Lung (tissue), 12 donors: ENCODE results near the gene ACAT2. TPM values are rescaled to one million over a fixed set of nuclear protein-coding genes. Genes with fewer than 3 reads are reported as not detected.
A peak's percentile ranks its signal among the peaks of the same experiment; 100 is the strongest.

ENCODE experiments used
- ATAC-seq: fragments of 200-7000 bp; cut with Tn5 transposase; one replicate; pipeline ENCODE4 v1.9.1; 2020; ENCODE audit warnings: moderate number of reproducible peaks; ENCODE audit not compliant: insufficient read depth, low FRiP score
- DNase-seq, 3 donors: peaks; one replicate each; pipeline ENCODE4 v3.0.0-alpha.2; 2013 to 2017
- H3K27ac ChIP-seq, 2 donors: one replicate each; pipeline ENCODE4 v1.5.1; 2013; ENCODE audit warnings: mild to moderate bottlenecking in 2 of 2, moderate library complexity in 2 of 2, control low read depth in 1 of 2, inconsistent platforms in 1 of 2, low read depth in 1 of 2, low read length in 1 of 2
- H3K27me3 ChIP-seq, 3 donors: one replicate each; pipeline ENCODE4 v1.5.1; 2013; ENCODE audit warnings: low read length in 2 of 3; ENCODE audit not compliant: control insufficient read depth in 3 of 3, insufficient read depth in 3 of 3
- H3K36me3 ChIP-seq, 4 donors: one replicate each; pipeline ENCODE4 v1.5.1; 2013; ENCODE audit warnings: low read length in 4 of 4, mild to moderate bottlenecking in 1 of 4, moderate library complexity in 1 of 4; ENCODE audit not compliant: control insufficient read depth in 4 of 4, insufficient read depth in 4 of 4
- H3K4me1 ChIP-seq, 5 donors: one replicate each; pipeline ENCODE4 v1.5.1; 2013; ENCODE audit warnings: low read length in 5 of 5, mild to moderate bottlenecking in 2 of 5, moderate library complexity in 1 of 5; ENCODE audit not compliant: control insufficient read depth in 5 of 5, insufficient read depth in 5 of 5
- H3K4me3 ChIP-seq: one replicate; pipeline ENCODE4 v1.5.1; 2013; ENCODE audit warnings: mild to moderate bottlenecking, control low read depth, moderate library complexity
- H3K9ac ChIP-seq, 2 donors: one replicate each; pipeline ENCODE4 v1.5.1; 2013; ENCODE audit warnings: low read length in 2 of 2, control low read depth in 1 of 2; ENCODE audit not compliant: insufficient read depth in 1 of 2
- H3K9me3 ChIP-seq, 4 donors: one replicate each; pipeline ENCODE4 v1.5.1; 2013; ENCODE audit warnings: low read length in 3 of 4, mild to moderate bottlenecking in 1 of 4, moderate library complexity in 1 of 4; ENCODE audit not compliant: control insufficient read depth in 4 of 4, insufficient read depth in 3 of 4
- CTCF ChIP-seq: IDR thresholded peaks from 2 replicates; pipeline ENCODE4 v1.5.1; 2012; ENCODE audit warnings: mild to moderate bottlenecking; ENCODE audit errors: control extremely low read depth, extremely low read depth
- WGBS, 2 donors: extraction: QIAGEN DNeasy Blood & Tissue Kit; methylation state at CpG; one replicate each; pipeline ENCODE4 v1.1.7; 2013; 5-methylcytosine and 5-hydroxymethylcytosine counted together
- polyA plus RNA-seq, 2 donors: library from polyadenylated mRNA; stranded (reverse); fragments of 200-250 nt; gene quantifications; one replicate each; pipeline ENCODE4 v1.2.1, GENCODE V29; 2013
- total RNA-seq, 2 donors: library from RNA; depleted of rRNA in 1 of 2; stranded (reverse); fragments of >200 nt in 1 of 2; gene quantifications; one replicate each; pipeline ENCODE4 v1.2.1, GENCODE V29; 2014 to 2021
- donor health status: control.
- donor health status: control.
- donor health status: Bipolar disorder and iron deficiency.
- donor health status: healthy.
- donor health status: DM: yes; HTN: yes; CAD: no.

The ACAT2 gene
- total and polyA plus RNA-seq, 4 donors: 20.8 to 84.4 (median 67.6) TPM

DNA sequence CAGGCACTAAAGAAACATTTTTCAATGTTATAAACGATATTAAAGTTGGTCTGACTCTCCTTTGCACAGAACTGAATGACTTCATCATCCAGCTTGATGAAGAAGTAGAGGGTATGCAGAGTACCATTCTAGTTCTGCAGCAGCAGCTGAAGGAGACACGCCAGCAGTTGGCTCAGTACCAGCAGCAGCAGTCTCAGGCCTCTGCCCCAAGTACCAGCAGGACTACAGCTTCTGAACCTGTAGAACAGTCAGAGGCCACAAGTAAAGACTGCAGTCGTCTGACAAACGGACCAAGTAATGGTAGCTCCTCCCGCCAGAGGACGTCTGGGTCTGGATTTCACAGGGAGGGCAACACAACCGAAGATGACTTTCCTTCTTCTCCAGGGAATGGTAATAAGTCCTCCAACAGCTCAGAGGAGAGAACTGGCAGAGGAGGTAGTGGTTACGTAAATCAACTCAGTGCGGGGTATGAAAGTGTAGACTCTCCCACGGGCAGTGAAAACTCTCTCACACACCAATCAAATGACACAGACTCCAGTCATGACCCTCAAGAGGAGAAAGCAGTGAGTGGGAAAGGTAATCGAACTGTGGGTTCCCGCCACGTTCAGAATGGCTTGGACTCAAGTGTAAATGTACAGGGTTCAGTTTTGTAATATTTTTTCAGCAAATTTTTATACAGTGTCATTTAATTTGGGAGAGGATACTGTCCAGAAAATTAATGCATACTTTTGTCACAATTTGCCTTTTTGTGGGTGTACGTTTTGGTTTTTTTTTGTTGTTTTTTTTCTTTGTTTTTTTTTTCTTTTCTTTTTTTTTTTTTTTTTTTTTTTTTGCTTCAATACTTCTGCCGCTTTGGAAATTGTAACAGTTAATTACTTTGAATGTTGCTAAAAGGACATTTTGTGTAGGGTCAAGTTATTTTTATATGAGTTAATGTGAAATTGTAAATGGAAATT lies 6.6 kb upstream of the ACAT2 start:
- no peaks in the 10 kb centered on the region for H3K27me3 ChIP-seq
- H3K9ac ChIP-seq: no peak overlapping the region
- no peak for TF ChIP-seq CTCF
- H3K4me3 ChIP-seq: no peak overlapping the region
- WGBS, 2 donors: 81 to 85% methylated on average over 15 of the region's 15 CpGs
- DNase-seq: peak in 1 of 3 donors; percentile 13
- no peaks in the 10 kb centered on the region for H3K9me3 ChIP-seq
- no peak overlapping the region for H3K27ac ChIP-seq
- H3K36me3 ChIP-seq: peaks cover 23 to 48% (median 31%) of the 10 kb centered on the region in 4 donors
- ATAC-seq: no peak
- no peaks in the 10 kb centered on the region for H3K4me1 ChIP-seq

- no peak overlapping the region for H3K4me3 ChIP-seq
- 74 to 91% methylated on average over 4 of the region's 4 CpGs for WGBS, 2 donors
- TF ChIP-seq CTCF: no peak
- H3K9me3 ChIP-seq: no peaks in the 10 kb centered on the region
- H3K27me3 ChIP-seq: no peaks in the 10 kb centered on the region
- peaks cover 0 to 8% (median 5%) of the 10 kb centered on the region in 5 donors for H3K4me1 ChIP-seq
- no peak overlapping the region for H3K27ac ChIP-seq
- no peak for ATAC-seq
- DNase-seq: no peak
- H3K9ac ChIP-seq: no peak overlapping the region
- H3K36me3 ChIP-seq: peaks cover 20 to 45% (median 29%) of the 10 kb centered on the region in 4 donors
Measured at GRCh38 chr6:159756508-159756907, 5.3 kb upstream of the ACAT2 start.

- no peak overlapping the region for H3K27ac ChIP-seq
Measured at GRCh38 chr6:159758031-159759001, 3.5 kb upstream of the ACAT2 start.

More at GRCh38 chr6:159758031-159759001, 3.5 kb upstream of the ACAT2 start:
- TF ChIP-seq CTCF: no peak
- Histone ChIP-seq H3K9me3 (no peaks in the 10 kb centered on the region), H3K36me3 (peaks cover 14 to 34% (median 22%) of the 10 kb centered on the region in 4 donors), H3K27me3 (no peaks in the 10 kb centered on the region), H3K4me1 (peaks cover 0 to 14% (median 5%) of the 10 kb centered on the region in 5 donors), H3K4me3 (no peak overlapping the region), H3K9ac (no peak overlapping the region)
- no peak for ATAC-seq
- DNase-seq: no peak
- 96% methylated on average over 7 of the region's 7 CpGs for WGBS, 2 donors
